Suprapubic skin (tissue), 4 donors: ENCODE data around the gene PLIN3. TPM values are rescaled to one million over a fixed set of nuclear protein-coding genes. Genes with fewer than 3 reads are reported as not detected.
A peak's percentile ranks its signal among the peaks of the same experiment; 100 is the strongest.
"Not testable (repeated sequence)": the region's sequence is repeated elsewhere in the genome, so short reads cannot be mapped to it uniquely, and the experiment has no call there.

Experiments
- DNase-seq, 2 donors: peaks; one replicate each; pipeline ENCODE4 v3.0.0-alpha.2; 2019; ENCODE audit warnings: low spot score in 2 of 2
- H3K27ac ChIP-seq: fragments of 200-600 bp; sonication (generic); one replicate; pipeline ENCODE4 v1.5.1; 2019
- H3K27me3 ChIP-seq: fragments of 200-600 bp; sonication (generic); one replicate; pipeline ENCODE4 v1.5.1; 2019
- H3K36me3 ChIP-seq: fragments of 200-600 bp; sonication (generic); one replicate; pipeline ENCODE4 v1.5.1; 2019
- H3K4me1 ChIP-seq: fragments of 200-600 bp; sonication (generic); one replicate; pipeline ENCODE4 v1.5.1; 2019
- H3K4me3 ChIP-seq: fragments of 200-600 bp; sonication (generic); one replicate; pipeline ENCODE4 v1.5.1; 2019; ENCODE audit warnings: mild to moderate bottlenecking
- H3K9me3 ChIP-seq: fragments of 200-600 bp; sonication (generic); one replicate; pipeline ENCODE4 v1.5.1; 2019
- EP300 ChIP-seq: sonication (generic); formaldehyde crosslinking; IDR thresholded peaks from one replicate; pipeline ENCODE4 v1.6.1; 2017; ENCODE audit warnings: antibody characterized with exemption
- POLR2A ChIP-seq, 2 donors: fragments of 450-650 bp; IDR thresholded peaks; one replicate each; pipeline ENCODE4 v1.6.1; 2017; ENCODE audit warnings: antibody characterized with exemption in 2 of 2, mild to moderate bottlenecking in 2 of 2, moderate library complexity in 2 of 2
- POLR2AphosphoS5 ChIP-seq, 3 donors: sonication (generic); formaldehyde crosslinking; IDR thresholded peaks; one replicate each; pipeline ENCODE4 v1.6.1; 2017; ENCODE audit warnings: antibody characterized with exemption in 3 of 3
- WGBS: methylation state at CpG from one replicate; pipeline ENCODE4 v1.1.5; 2018; 5-methylcytosine and 5-hydroxymethylcytosine counted together
- total RNA-seq, 4 donors: library from RNA; depleted of rRNA; stranded (reverse); fragments of >200 nt; gene quantifications; one replicate each; pipeline ENCODE4 v1.1.0, GENCODE V29; 2016
- TF ChIP-seq, protein P1 (sequence below), 2 donors: fragments of 200-600 bp in 1 of 2; fragments of 450-650 bp in 1 of 2; sonication (generic) in 1 of 2; IDR thresholded peaks; one replicate each; pipeline ENCODE4 v1.5.1; 2016 to 2019; ENCODE audit warnings: antibody characterized with exemption in 2 of 2, mild to moderate bottlenecking in 1 of 2, moderate library complexity in 1 of 2

Gene PLIN3
- total RNA-seq, 4 donors from 2014 or later: 52.4 to 74.9 (median 65.5) TPM

- Histone ChIP-seq H3K36me3 (peaks cover 5% of the 10 kb centered on the region), H3K27me3 (no peaks in the 10 kb centered on the region), H3K4me1 (peaks cover 21% of the 10 kb centered on the region), H3K9me3 (no peaks in the 10 kb centered on the region), H3K4me3 (no peak overlapping the region), H3K27ac (no peak overlapping the region)
- no peak for TF ChIP-seq EP300
- no peak for TF ChIP-seq POLR2A (IDR thresholded peaks at IDR 0.05)
- TF ChIP-seq POLR2AphosphoS5 (IDR thresholded peaks at IDR 0.05): no peak
- TF ChIP-seq, protein P1, sequence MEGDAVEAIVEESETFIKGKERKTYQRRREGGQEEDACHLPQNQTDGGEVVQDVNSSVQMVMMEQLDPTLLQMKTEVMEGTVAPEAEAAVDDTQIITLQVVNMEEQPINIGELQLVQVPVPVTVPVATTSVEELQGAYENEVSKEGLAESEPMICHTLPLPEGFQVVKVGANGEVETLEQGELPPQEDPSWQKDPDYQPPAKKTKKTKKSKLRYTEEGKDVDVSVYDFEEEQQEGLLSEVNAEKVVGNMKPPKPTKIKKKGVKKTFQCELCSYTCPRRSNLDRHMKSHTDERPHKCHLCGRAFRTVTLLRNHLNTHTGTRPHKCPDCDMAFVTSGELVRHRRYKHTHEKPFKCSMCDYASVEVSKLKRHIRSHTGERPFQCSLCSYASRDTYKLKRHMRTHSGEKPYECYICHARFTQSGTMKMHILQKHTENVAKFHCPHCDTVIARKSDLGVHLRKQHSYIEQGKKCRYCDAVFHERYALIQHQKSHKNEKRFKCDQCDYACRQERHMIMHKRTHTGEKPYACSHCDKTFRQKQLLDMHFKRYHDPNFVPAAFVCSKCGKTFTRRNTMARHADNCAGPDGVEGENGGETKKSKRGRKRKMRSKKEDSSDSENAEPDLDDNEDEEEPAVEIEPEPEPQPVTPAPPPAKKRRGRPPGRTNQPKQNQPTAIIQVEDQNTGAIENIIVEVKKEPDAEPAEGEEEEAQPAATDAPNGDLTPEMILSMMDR (IDR thresholded peaks at IDR 0.05): no peak
- 59% methylated on average over 7 of the region's 7 CpGs for WGBS
- no peak for DNase-seq
Measured at GRCh38 chr19:4802711-4803110, 64.8 kb downstream of the PLIN3 start.

DNA sequence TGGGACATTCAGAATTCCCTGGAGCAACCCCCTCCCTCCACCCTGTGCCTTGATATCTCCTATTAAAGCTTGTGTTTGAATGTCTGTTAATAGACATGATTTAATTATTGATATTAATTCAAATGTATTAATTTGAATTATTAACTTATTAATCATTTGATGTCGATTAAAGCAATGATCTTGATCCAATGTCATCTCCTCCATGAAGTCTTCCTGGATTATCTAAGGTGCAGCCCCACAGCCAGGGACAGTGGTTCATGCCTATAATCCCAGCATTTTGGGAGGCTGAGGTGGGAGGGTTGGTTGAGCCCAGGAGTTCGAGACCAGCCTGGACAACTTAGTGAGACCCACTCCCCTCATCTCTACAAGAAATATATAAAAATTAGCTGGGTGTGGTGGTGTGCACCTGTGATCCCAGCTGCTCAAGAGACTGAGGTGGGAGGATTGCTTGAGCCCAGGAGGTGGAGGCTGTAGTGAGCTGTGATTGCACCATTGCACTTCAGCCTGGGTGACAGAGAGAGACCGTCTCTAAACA, 66.3 kb downstream of the PLIN3 start:
- H3K4me1 ChIP-seq: peaks cover 29% of the 10 kb centered on the region
- WGBS: 71% methylated on average over 3 of the region's 3 CpGs
- no peak for DNase-seq

DNA sequence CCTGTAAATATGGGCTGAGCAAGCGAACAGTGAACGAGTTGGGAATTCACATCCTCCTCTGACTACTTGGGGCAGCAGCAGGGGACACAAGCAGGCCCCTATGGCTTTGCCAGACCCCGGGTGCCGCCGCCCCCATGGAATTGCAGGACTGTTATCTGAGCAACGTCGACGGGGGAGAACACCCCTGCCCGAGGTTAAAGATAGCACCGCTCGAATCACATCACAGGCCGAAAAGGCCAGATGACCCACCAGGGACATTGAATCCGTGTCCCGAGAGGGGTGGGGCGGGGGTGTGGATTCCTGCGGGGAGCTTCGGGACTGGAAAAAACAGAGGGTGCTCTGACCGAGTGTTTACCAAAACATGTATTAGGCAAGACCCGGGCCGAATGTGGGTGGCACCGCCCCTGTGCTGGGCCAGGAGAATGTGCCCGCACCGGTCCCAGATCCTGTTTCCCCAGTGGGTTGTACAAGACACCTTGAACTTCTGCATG, 66.8 kb downstream of the PLIN3 start:
- no peaks in the 10 kb centered on the region for H3K9me3 ChIP-seq
- TF ChIP-seq POLR2AphosphoS5 (IDR thresholded peaks at IDR 0.05) (peak in 2 of 3 donors; percentile 18 to 87), EP300 (no peak)
- H3K27ac ChIP-seq: peak overlapping the region; percentile 92
- peaks cover 35% of the 10 kb centered on the region for H3K4me1 ChIP-seq
- peaks cover 15% of the 10 kb centered on the region for H3K36me3 ChIP-seq
- H3K4me3 ChIP-seq: peak overlapping the region; percentile 25
- WGBS: 34% methylated on average over 22 of the region's 23 CpGs
- H3K27me3 ChIP-seq: no peaks in the 10 kb centered on the region
- peak; percentile 84 to 90 for DNase-seq

More for the DNA sequence above, 66.3 kb downstream of the PLIN3 start:
- Histone ChIP-seq H3K9me3 (no peaks in the 10 kb centered on the region), H3K27me3 (no peaks in the 10 kb centered on the region), H3K4me3 (no peak overlapping the region), H3K36me3 (peaks cover 12% of the 10 kb centered on the region), H3K27ac (peak overlapping the region; percentile 92)
- TF ChIP-seq EP300: no peak
- TF ChIP-seq, protein P1 (IDR thresholded peaks at IDR 0.05): no peak

- H3K4me1 ChIP-seq: peaks cover 55% of the 10 kb centered on the region
- H3K27me3 ChIP-seq: no peaks in the 10 kb centered on the region
- peaks cover 35% of the 10 kb centered on the region for H3K36me3 ChIP-seq
- WGBS: 56% methylated on average over 9 of the region's 9 CpGs
- TF ChIP-seq, protein P1 (IDR thresholded peaks at IDR 0.05): no peak
- no peak for TF ChIP-seq EP300
- peak overlapping the region; percentile 81 for H3K27ac ChIP-seq
- peak overlapping the region; percentile 18 for H3K4me3 ChIP-seq
- no peak for DNase-seq
- H3K9me3 ChIP-seq: no peaks in the 10 kb centered on the region
Measured at GRCh38 chr19:4795400-4795799, 72.1 kb downstream of the PLIN3 start.

GRCh38 chr19:4794971-4795370, 72.5 kb downstream of the PLIN3 start:
- Histone ChIP-seq H3K36me3 (peaks cover 35% of the 10 kb centered on the region), H3K4me3 (peak overlapping the region; percentile 18)
- DNase-seq: no peak

GRCh38 chr19:4793278-4793677, 74.2 kb downstream of the PLIN3 start:
- WGBS: 92% methylated on average over 8 of the region's 19 CpGs
- H3K27ac ChIP-seq, DNase-seq, H3K9me3 ChIP-seq, H3K27me3 ChIP-seq: not testable (repeated sequence)
- peaks cover 30% of the 10 kb centered on the region for H3K36me3 ChIP-seq
- peaks cover 49% of the 10 kb centered on the region for H3K4me1 ChIP-seq
- peak overlapping the region; percentile 95 for H3K4me3 ChIP-seq

More at GRCh38 chr19:4794971-4795370, 72.5 kb downstream of the PLIN3 start:
- TF ChIP-seq, protein P1 (IDR thresholded peaks at IDR 0.05): no peak
- no peak for TF ChIP-seq POLR2A (IDR thresholded peaks at IDR 0.05)
- TF ChIP-seq EP300: no peak
- no peak for TF ChIP-seq POLR2AphosphoS5 (IDR thresholded peaks at IDR 0.05)
- Histone ChIP-seq H3K27ac (peak overlapping the region; percentile 81), H3K27me3 (no peaks in the 10 kb centered on the region), H3K9me3 (no peaks in the 10 kb centered on the region), H3K4me1 (peaks cover 51% of the 10 kb centered on the region)
- WGBS: 63% methylated on average over 6 of the region's 11 CpGs

DNA sequence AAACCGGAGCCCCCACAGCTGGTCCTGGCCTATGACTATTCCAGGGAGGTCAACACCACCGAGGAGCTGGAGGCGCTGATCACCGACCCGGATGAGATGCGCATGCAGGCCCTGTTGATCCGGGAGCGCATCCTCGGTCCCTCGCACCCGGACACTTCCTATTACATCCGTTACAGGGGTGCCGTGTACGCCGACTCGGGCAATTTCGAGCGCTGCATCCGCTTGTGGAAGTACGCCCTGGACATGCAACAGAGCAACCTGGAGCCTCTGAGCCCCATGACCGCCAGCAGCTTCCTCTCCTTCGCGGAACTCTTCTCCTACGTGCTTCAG, 74.6 kb downstream of the PLIN3 start:
- H3K27me3 ChIP-seq, H3K9me3 ChIP-seq, DNase-seq: not testable (repeated sequence)
- Histone ChIP-seq H3K4me1 (peaks cover 49% of the 10 kb centered on the region), H3K4me3 (peak overlapping the region; percentile 95), H3K27ac (peak overlapping the region; percentile 93), H3K36me3 (peaks cover 30% of the 10 kb centered on the region)
- 88% methylated on average over 5 of the region's 24 CpGs for WGBS

GRCh38 chr19:4792019-4792865, 75.2 kb downstream of the PLIN3 start:
- not testable (repeated sequence) for H3K27me3 ChIP-seq, DNase-seq, H3K9me3 ChIP-seq
- peaks cover 30% of the 10 kb centered on the region for H3K36me3 ChIP-seq
- H3K27ac ChIP-seq: peak overlapping the region; percentile 93
- peaks cover 49% of the 10 kb centered on the region for H3K4me1 ChIP-seq
- H3K4me3 ChIP-seq: peak overlapping the region; percentile 95
- WGBS: 10% methylated on average over 28 of the region's 75 CpGs
